SKM-1 treated with dmso at 0.1 percent for 144 hours (cell line): Measurements from ENCODE around the gene KLF1.
"Not testable (repeated sequence)": the region's sequence is repeated elsewhere in the genome, so short reads cannot be mapped to it uniquely, and the experiment has no call there.

Experiments used
- DNase-seq: peaks from one replicate; lab custom pipeline; 2025; ENCODE audit not compliant: unreplicated experiment; lab: John Stamatoyannopoulos, UW

Gene KLF1

DNA sequence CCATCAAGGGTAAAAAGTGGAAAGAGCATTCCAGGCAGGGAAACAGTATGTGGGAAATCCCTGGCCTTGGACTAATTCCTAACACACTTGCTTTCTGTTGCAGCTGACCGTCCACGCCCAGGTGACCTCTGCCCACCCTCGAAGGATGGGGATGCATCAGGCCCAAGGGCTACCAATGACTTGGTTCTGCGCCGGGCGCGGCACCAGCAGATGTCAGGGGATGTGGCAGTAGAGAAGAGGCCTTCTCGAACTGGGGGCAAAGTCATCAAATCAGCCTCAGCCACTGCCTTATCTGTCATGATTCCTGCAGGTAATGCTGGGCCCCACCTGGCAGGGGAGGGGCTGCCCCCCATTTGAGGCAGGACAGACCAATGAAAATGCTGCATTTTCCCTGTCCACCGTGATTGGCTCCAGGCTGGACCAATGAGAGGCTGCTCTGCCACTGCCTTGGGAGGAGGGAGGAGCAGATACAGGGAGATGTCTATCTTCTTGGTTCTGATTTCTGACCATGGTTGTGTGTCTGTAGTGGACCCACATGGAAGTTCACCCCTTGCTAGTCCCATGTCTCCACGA lies 18.4 kb downstream of the KLF1 start:
- DNase-seq = no peak

DNA sequence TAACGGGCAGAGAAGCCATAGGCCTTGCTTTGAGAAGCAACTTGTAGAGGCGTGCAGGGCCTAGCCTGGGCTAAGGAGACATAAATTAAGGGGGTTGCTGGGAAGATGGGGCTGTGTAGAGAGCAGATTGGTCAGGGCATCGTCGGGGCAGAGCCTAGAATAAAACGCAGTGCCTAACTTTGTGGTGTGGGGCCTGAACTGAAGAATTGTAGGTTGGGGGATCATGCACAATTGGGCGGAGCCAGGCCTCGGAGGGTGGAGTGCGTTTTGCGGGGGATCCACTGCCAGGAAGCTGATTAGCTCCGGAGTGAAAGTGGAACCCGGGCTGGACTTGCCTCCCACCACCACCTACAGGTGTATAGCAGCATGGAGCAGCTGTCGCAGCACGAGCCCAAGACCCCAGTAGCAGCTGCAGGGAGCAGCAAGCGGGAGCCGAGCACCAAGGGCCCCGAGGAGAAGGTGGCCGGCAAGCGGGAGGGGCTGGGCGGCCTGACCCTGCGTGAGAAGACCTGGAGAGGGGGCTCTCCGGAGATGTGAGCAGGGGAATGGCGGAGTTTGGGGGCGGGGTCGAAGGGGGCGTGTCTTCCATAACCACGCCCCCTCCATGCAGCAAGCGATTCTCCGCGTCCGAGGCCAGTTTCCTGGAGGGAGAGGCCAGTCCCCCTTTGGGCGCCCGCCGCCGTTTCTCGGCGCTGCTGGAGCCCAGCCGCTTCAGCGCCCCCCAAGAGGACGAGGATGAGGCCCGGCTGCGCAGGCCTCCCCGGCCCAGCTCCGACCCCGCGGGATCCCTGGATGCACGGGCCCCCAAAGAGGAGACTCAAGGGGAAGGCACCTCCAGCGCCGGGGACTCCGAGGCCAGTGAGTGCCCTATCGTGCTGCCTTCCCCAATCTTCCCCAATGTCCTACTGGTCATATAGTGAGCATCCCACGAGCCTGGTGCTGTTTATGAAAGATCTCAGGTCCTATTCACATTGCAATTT lies 19.6 kb downstream of the KLF1 start:
- no peak for DNase-seq

DNA sequence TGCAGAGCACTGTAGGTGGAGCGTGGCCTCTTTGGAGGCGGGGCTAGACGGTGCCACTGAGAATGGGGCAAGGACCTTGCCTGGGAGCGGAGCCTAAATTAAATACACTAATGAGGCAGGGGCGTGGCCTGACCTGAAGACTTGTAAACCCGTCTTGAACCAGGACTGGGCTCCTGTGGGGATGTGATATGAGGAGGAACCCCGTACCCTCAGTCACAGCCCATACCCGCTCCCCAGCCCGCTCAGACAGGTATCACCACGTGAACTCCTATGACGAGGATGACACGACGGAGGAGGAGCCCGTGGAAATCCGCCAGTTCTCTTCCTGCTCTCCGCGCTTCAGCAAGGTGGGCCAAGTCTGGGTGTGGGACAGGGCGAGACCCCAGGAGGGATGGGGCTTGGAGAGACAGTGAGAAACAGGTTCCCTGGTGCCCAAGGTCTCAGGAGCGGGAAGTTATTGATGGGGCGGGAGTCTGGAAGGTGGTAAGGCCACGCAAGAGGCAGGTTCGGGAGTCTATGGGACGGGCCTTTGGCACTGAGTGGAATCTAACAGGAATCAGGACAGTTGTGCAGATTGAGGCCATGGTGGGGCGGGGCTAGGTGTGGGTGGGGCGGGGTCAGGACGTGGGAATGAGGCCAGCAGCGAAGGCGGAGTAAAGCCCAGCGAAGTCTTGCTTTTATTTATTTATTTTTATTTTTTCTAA lies 20.4 kb downstream of the KLF1 start:
- no peak for DNase-seq

DNA sequence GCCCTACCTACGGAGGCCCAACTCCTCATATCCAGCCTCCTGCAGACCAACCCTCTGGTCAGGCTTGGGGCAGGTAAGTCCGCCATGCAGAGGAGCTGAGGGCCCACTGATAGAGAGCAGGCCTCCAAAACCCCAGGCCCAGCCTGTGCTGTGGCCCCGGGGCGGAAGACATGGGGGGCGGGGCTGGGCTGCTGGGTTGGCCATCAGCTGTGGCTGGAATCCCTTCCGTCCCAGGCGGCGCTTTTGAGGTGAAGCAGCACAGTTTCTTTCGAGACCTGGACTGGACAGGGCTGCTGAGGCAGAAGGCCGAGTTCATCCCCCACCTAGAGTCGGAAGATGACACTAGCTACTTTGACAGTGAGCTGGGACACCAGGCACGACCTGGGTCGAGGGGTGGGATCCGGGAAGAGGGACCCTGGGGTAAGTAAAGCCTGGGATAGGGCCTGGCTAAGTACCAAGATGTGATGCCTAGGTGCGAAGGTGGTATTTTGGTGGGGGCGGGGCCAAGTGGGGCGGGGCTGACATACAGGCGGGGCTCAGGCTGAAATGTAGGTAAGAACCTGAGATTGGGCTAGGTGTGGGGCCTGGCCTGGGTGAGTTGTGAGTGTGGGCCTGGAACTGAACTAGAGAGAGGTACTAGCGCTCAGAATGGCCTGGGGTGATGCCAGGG lies 21.1 kb downstream of the KLF1 start:
- DNase-seq = no peak

DNA sequence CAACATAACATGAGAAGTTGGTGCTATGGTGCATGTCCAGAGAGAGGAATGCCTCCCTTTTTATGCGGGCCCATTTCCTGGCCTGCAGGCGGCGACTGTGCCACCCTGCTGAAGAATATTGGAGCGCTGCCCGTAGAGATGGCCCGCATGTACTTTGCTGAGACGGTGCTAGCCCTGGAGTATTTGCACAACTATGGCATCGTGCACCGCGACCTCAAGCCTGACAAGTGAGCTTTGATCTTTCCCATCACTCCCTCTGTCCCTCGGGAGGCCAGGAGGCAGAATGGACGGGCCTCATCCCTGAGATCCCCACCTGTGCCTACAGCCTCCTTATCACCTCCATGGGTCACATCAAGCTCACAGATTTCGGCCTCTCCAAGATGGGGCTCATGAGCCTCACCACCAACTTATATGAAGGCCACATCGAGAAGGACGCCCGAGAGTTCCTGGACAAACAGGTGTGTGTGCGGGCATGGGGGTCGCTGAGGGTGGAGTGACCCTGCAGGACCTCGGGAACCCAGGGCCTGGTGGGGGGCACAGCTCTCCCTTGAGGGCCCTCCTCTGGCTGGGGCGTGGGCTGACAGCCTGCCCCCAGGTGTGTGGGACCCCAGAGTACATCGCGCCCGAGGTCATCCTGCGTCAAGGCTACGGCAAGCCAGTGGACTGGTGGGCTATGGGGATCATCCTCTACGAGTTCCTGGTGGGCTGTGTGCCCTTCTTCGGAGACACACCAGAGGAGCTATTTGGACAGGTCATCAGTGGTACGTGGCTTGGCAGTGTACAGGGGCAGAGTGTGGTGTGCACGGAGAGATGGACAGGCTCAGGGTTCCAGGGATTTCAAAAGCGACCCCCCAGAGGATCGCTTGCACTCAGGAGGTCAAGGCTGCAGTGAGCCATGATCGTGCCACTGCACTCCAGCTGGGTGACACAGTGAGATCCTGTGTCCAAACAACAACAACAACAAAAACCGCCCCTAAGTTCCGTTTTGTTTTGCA lies 22.0 kb downstream of the KLF1 start:
- DNase-seq = no peak

DNA sequence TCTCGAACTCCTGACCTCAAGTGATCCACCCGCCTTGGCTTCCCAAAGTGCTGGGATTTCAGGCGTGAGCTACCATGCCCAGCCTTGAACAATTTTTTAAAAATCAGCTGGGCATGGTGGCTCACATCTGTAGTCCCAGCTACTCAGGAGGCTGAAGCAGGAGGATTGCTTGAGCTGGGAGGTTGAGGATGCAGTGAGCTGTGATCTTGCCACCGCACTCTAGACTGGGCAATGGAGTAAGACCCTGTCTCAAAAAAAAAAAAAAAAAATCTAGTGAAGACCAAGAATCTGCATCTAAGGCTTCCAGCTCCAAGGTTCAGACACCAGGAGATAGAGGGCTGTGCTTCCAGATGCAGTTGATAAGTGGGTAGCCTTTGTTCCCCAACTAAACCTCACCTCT lies 22.9 kb downstream of the KLF1 start:
- no peak for DNase-seq

DNA sequence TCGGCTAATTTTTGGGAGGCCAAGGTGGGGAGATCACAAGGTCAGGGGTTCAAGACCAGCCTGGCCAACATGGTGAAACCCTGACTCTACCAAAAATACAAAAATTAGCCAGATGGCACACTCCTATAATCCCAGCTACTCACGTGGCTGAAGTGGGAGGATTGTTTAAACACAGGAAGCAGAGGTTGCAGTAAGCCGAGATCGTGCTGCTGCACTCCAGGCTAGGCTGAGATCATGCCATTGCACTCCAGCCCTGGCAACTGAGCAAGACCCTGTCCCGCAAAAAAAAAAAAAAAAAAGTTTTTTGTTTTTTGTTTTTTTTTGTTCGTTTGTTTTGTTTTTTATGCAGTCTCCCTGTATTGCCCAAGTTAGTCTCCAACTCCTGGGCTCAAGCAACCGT lies 27.5 kb downstream of the KLF1 start:
- DNase-seq = no peak

DNA sequence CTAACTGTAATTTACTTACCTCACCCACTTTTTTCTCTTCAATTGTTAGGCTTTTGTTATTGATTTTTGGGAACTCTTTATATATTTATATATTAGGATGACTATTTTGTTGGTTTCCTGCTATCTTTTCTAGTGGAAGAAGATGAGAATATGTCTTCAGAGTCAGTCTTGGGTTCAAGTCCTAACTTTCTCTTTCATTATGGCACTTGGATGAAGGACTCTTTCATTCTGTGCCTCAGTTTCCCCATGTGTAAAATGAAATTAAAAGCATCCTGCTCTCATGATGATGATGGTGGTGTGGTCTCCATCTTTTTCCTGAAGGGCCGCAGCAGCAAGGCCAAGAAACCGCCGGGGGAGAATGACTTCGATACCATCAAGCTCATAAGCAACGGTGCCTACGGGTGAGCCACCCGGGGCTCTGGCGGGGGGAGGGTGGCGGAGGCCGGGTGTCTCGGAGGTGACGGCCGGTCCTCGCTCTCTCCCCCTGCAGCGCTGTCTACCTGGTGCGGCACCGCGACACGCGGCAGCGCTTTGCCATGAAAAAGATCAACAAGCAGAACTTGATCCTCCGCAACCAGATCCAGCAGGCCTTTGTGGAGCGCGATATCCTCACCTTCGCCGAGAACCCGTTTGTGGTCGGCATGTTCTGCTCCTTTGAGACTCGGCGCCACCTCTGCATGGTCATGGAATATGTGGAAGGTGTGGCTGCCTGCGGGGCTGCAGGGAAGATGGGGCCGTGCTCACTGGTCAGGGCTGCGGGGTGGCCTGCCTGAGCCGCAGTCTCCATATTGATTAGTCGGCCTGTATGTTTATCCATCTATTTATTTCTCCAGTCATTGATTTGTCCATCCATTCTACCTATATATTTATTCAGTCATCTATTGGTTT lies 28.7 kb downstream of the KLF1 start:
- no peak for DNase-seq

DNA sequence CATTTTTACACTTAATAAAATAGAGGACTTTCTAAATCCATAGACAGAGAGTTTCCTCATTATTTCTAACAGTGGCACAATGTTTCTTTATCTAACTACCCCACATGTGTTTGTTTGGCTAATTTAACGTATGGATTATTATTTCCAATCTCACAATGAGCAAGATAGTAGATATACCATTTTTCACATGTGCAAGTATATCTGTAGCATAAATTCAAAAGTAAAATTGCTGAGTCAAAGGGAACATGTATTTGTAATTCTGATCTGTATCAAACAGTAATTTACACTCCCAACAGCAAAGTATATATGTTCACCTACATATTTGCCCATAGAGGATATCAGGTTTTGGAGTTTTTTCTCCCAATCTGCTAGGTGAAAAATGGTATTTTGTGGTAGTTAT lies 30.3 kb downstream of the KLF1 start:
- no peak for DNase-seq

DNA sequence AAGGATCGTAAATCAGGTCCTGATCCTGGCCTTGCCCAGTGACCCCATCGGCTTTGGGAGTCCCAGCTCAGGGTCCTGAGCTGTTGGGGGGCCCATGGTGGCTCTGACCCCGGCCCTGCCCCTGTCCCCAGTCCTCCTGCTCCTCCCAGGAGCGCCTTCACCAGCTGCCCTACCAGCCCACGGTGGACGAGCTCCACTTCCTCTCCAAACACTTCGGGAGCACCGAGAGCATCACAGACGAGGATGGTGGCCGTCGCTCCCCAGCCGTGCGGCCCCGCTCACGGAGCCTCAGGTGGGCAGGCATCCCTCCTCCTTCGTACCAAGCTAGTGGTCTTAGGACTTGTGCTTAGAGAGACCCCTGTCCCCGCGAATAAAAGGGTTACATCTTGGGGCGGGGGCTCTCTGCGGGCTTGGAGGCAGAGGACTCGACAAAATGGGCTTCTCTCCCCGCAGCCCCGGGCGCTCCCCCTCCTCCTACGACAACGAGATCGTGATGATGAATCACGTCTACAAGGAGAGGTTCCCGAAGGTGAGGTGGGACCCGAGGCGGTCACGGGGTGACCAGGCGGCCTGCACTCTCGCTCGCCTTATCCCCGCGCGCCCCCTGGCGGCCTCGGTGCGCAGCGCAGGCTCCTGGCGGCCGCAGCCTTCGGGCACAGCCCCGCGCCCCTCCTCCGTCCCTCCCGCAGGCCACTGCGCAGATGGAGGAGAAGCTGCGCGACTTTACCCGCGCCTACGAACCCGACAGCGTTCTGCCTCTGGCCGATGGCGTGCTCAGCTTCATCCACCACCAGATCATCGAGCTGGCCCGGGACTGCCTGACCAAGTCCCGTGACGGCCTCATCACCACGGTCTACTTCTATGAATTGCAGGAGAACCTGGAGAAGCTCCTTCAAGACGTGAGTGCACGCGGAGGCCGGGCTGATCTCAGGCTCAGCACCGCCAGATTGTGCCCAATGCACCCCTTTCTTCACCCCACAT lies 39.6 kb downstream of the KLF1 start:
- peak; percentile 79 for DNase-seq

DNA sequence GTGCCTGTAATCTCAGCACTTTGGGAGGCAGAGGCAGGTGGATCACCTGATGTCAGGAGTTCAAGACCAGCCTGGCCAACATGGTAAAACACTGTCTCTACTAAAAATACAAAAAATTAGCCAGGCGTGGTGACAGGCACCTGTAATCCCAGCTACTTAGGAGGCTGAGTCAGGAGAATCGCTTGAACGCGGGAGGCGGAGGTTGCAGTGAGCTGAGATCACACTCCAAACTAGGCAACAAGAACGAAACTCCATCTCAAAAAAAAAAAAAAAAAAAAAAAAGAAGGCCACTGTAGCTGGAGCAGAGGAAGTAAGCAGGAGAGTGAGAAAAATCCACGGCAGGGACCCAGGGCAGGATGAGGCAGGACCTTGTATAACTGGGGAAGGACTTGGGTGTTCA lies 40.4 kb downstream of the KLF1 start:
- DNase-seq = not testable (repeated sequence)

DNA sequence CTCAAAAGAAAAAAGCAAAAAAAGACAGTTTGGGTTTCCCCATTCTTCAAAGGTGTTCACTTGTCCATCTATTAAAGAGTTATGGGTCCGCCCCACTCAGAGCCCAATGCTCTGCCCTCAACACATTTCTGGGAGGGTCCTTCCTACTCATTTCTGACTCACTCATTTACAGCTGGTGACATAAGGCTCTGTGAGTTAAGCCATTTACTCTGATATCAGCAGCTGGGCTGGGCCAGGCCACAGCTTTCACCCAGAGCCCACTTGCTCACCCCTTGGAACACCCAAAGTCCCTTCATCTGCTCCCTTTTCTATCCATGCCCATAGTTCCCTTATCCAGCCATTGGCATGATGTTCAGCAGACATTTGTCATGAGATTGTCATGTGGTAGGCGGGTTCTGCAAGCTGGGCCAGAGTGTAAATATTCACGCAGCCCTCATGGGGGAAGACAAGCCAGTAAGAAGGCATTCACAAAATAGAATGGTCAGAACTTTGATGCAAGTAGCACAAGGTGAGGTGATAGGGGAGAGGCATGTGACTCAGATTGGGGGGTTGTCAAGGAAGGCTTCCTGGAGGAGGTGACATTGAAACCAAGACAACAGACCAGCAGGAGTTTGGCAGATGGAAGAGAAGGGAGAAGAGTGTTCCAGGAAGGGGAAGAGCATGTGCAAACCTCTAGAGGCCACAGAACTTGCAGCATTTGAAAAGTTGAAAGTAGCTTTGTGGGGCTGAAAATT lies 42.8 kb downstream of the KLF1 start:
- DNase-seq = no peak

DNA sequence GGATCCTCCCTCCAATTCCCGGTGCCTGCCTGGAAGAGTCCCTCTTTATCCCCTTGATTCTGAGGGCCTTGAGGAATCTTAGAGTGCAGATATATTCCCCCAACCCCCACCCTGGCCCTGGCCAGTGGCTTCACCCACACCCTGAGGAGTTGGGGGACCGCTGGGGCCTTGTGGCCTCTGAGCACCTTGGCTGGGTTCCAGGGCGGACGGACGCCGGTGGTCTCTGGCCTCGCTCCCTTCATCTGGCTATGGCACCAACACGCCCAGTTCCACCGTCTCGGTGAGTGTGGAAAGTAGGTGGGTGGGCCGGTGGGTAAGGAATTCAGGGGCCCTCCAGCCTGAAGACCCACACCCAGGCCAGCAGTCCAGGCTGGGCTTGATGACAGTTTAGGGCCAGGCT lies 43.7 kb downstream of the KLF1 start:
- DNase-seq = no peak

DNA sequence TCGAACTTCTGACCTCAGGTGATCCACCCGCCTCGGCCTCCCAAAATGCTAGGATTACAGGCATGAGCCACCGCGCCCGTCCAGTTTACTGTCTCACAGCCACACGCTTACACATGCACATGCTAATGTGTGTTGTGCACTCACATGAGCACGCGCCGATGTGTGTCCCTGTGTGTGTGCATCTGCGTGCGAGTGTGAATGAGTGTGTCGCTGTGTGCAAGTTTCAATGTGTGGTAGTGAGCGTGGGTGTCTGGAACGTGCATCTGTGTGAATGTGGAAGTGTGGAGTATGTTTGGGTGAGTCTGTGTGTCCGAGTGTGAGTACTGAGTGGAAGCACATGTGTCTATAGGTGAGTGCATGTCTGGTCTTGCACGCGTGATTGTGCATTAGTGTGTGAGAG lies 44.5 kb downstream of the KLF1 start:
- no peak for DNase-seq

DNA sequence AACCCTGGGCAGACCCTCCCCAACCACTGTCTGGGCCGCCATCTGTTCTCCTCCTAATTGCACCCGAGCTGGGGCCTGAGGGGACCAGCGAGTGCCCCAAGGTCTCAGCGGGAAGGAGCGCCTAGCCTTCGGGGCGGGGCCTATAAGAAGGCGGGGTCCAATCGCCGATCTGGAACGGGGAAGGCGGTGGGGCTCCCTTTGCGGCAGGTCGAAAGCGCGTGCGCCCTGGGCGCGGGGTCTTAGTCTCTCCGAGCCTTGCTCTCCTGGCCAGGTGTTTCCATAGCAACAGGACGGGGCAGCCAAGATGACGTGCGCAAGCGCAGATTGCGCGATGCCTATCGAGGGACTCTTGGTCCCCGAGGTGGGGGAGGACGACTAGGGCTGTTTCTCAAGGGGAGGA lies 45.9 kb downstream of the KLF1 start:
- no peak for DNase-seq

DNA sequence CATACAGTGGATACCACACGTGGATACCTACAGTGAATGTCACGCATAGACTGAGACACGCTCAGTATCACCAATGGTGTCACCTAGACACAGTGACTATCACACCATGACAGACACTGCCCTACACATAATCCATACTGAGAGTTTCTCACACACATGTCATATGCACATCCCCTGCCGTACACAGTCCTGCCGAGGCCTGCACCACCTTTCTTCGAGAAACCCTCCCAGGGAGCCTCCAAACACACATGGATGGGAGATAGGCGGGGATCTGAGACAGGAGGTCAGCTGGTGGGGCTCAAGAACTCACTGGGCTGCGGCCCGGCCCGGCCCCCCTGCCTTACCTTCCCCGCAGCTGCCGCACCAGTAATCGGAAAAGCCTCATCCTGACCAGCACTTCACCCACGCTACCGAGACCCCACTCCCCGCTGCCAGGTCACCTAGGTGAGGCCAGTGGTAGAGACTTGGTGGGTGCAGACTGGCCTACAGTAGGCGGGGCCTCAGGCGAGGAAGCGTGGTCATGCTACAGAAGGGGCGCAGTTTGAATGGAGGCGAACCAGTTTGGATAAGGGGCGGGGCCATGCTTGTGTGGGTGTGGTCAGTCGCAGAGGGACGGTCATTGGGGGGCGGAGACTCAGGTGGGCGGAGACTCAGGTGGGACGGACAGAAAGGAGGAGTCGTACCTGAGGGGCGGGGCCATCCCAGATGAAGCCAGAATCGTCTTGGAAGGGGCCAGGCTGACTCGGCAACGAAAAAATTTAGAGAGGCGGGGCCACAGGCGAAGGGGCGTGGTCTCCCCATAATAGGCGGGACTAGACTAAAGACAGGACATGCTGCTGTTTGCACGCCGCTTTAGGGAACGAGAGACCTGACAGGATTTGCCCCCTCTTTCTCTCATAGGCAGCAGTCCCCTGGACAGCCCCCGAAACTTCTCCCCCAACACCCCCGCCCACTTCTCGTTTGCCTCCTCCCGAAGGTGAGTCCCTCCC lies 46.6 kb downstream of the KLF1 start:
- DNase-seq = peak; percentile 71
